HG03280 (cell line): ENCODE measurements around the gene ZNF747.
"Not testable (repeated sequence)": the region's sequence is repeated elsewhere in the genome, so short reads cannot be mapped to it uniquely, and the experiment has no call there.

Experiments
- ATAC-seq: cut with Tn5 transposase; IDR thresholded peaks from one replicate; pipeline ENCODE4 v1.9.1; 2021; ENCODE audit warnings: mild to moderate bottlenecking, moderate library complexity; ENCODE audit not compliant: unreplicated experiment

The ZNF747 gene

DNA sequence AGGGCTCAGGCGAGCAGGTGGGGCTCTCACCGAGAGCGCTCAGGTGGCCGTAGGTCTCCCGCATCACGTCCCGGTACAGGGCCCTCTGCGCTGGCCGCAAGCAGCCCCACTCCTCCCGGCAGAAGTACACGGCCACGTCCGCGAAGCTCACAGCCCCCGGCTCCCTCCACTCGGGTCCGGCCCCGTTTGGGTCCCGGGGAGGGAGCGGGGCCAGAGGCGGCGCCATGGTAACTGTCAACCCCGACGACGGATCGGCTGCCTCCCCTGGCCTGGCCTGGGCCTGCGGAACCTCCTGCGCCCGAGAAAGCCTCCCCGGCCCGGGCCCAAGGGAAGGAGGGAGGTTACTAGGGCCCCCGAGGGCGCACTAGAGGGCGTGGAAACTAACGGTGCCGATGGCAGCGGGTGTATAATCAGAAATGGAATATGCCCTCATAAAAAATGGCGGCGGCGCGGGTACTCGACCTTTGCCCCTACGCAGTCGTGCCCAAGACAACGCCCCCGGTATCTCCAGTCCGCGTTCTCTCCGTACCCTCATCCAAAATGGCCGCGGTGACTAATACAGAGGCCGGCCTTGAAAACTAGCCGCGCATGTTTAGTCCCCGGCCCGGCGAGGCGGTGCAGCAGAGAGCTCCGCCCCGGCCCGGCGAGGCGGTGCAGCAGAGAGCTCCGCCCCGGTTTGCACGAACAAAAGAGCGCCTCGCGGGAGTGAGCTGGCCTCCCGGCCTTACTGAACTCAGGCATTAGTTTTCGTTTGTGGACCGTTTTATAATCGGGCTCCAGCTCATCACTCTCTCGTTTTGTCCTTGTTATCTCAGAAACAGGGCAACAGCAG is 23.5 kb upstream of the ZNF747 start, which contains the start of gene ZNF764:
TSS of gene ZNF764 (minus strand) at position 418 of the 832 bp plus-strand sequence. CDS start at position 226, 192 bp downstream.
- peak; percentile 89 for ATAC-seq

DNA sequence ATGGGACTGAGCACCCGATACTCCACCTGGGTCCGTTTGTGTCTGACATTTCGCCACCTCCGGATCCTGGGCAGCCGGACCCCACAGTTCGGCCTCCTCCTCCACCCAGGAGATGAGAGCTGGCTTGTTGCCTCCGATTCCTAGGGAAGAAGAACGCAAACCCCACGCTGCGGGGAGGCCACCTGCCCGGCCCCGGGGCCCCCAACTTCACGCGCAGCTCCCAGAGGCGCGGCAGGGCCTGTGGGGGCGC is 23.0 kb upstream of the ZNF747 start:
- no peak for ATAC-seq

DNA sequence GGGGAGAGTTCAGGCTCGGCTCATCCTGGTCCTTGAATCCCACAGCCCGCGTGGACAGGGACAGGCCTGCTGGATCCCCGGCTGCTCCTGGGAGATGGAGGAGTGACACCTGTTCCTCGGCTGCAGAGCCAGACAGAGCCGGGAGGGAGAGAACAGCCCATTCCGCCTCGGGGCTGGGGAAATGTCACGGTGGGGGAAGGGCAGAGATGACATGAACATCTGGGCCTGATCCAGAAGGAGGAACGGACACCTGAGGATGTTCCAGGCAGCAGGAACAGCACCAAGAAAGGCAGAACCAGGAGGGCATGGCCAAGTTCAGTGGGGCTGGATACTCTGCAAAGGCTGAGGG is 21.4 kb upstream of the ZNF747 start:
- no peak for ATAC-seq

DNA sequence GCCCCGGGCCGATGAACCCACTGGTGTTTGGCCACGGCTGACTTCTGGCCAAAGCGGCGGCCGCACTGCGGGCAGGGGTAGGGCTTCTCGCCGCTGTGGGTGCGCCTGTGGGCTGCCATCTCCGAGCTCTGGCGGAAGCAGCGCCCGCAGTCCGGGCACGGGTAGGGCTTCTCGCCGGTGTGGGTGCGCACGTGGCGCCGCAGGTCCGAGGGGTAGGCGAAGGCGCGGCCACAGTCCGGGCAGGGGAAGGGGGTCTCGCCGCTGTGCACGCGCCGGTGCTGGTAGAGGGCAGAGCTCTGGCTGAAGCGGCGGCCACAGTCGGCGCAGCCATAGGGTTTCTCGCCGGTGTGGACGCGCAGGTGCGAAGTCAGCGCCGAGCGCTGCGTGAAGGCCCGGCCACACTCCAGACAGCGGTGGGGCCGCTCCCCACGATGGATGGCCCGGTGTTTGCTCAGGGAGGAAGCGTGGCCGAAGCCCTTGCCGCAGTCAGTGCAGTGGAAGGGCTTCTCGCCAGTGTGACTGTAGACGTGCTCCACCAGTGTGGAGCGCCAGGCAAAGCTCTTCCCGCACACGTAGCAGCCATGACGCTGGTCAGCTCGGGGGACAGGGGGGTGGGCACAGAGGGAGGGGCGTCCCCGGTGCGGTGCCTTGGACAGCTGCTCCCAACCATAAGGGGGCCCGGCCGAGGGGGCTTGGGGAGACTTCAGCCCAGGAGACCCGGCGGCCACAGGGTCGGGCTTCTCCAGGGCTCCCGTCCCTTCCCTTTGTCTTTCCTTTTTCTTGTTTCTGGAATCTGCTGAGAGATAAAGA is 20.9 kb upstream of the ZNF747 start:
- ATAC-seq = no peak

DNA sequence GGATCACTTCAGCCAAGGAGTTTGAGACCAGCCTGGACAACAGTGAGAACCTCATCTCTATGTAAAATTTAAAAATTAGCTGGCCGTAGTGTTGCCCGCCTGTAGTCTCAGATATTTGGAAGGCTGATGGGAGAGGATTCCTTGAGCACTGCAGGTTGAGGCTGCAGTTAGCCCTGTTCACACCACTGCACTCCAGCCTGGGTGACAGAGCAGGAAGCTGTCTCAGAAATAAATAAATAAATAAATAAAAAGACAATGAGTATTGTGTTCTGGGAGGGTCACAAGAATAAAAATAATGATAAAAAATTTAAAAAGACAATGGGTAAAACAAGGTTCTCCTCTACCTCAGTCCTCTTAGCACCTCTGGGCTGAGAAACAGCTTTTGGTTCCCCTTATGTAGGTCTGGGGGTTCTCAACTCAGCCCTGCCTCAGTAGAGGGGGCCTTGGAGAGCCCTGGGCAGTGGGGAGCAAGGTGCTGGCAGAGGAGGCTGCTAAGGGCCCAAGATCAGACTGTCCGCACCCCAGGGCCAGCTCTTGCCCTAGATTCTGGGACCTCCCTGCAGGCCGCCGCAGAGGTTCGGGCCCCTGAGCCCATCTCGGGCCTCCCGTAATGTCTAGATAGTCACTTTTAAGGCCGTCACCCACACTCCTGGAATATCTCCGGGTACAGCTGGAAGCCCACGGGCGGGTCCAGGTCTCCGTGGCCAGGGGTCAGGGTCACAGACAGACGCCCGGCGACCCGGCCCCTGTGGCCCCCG is 20.1 kb upstream of the ZNF747 start:
- ATAC-seq = no peak

DNA sequence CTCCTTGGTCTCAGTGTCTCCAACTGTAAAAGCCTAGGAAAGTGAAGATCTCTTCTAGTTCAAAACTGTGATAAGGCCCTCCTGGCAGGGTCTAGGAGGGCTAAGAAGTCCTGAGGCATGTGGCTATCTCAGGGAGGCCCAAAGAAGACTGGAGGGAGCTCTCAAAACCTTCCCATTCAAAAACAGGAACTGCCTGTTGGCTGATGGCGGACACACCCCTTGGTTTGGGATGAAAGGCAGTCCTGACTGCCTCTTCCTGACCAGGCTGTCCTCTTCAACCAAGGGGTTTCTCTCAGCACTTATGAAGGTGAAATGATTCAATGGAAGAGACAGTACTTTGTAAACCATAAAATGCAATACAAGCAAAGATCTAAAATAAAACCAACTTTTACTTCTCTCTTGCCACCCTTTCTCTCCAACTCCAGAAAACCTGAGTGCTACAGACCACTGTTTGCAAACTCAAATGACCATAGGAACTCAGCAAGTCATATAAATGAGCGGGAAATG is 18.8 kb upstream of the ZNF747 start:
- no peak for ATAC-seq

DNA sequence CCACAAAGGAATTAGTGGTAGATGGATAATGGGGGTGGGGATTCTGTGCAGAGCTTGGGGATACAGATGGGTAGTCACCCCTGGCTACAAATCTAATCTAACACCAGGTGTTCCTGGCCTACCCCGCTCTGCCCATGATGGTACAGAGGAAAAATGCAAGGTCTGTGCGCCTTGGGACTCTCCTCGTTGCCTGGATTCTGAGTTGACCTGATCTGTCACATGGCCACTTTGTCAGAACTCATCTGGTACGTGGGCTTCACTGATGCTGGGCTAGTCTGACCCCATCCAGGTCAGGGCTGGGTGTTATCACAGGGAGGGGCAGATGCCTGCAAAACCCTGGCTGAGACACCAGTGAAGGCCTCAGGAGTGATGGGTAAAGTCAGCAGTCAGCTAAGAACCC is 18.3 kb upstream of the ZNF747 start:
- no peak for ATAC-seq

DNA sequence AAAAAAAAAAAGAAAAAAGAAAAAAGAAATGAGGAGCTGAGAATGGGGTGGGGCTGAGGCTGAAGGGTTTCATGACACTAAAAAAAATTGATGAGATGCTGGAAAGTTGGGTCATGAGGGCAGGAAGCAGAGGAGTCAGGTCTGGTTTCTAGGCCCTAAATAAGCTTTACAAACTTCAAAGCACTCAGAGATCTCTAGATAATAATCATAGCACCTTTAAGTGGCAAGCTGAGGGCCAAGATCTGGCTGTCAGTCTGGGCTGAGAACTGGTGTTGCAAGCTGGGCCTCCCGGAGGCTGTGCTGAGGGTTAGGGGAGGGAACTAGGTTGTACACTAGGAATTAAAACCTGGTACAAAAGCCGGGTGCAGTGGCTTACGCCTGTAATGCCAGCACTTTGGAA is 17.1 kb upstream of the ZNF747 start:
- ATAC-seq = no peak

DNA sequence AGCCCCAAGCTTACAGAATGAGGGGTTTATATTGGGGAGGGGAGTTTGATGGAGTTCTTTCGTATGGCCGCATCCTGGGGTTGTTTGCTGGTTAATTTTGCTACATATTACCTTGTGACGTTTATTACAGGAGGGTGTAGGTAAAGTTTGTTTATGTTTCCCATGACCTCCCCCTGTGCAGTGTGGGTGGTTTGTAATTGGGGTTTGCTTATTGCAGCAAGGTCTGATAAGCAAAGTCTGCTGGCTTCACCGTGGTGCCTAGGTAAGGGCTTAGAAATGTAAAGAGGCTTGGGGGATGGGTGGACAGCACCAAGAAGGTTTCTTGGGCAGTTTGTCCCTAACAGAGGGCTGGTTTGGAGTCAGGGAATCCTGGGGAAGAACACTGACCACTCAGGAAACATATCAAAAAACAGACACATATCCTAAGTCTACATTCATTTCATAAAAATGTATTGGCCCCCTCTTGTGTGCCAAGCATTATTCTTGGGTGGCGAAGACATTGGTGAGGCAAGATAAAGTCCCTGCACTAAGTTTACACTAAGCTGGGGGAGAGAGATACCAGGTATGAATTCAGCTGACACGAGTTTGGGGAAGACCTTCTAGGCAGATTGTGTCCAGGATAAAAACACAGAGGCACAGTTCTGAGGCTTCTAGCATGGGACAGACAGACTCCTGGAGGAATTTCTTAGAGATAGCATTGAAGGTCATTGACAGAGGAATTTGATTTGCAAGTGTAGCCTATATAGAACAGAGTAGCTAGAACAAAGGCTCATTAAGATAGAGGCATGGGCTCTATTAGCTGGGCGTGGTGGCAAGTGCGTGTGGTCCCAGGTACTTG is 14.0 kb upstream of the ZNF747 start:
- no peak for ATAC-seq

DNA sequence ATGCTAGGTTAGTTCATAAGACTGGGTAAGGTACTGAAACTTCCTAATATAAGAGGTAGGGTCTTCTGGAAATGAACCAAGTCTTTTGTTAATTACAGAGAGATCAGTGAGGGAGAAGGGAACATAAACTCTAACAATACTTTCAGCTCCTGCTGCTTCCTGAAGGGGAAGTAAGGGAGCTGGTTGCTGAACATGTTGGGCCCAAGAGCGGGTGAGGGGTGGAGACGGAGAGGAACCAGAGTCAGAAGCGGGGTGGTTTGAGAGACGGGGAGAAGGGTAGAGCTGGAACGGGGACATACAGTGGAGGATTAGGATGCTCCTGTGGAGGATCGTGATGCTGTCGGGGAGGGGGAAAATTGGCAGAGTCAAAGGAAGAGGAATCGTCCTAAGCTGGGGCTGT is 11.5 kb upstream of the ZNF747 start:
- ATAC-seq = no peak

DNA sequence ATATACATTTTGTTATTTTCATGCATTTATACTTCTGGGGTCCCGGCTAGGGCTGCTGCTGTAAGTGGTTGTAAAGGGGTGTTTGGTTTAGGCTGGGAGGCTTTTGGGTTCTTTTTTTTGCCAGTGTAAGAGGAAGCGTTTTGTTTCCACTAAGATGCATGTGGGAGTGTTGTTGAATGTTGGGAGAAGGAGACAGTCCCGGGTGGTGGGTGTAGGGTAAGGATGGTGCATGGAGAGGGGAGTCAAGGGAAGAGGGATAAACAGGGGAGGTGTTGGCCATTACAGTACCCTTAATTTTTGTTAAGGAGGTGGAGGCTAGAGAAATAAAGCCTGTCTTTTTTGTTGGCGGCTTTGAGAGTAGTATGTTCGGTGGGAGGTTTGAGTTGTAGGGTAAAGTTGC is 8.4 kb upstream of the ZNF747 start:
- ATAC-seq = no peak

DNA sequence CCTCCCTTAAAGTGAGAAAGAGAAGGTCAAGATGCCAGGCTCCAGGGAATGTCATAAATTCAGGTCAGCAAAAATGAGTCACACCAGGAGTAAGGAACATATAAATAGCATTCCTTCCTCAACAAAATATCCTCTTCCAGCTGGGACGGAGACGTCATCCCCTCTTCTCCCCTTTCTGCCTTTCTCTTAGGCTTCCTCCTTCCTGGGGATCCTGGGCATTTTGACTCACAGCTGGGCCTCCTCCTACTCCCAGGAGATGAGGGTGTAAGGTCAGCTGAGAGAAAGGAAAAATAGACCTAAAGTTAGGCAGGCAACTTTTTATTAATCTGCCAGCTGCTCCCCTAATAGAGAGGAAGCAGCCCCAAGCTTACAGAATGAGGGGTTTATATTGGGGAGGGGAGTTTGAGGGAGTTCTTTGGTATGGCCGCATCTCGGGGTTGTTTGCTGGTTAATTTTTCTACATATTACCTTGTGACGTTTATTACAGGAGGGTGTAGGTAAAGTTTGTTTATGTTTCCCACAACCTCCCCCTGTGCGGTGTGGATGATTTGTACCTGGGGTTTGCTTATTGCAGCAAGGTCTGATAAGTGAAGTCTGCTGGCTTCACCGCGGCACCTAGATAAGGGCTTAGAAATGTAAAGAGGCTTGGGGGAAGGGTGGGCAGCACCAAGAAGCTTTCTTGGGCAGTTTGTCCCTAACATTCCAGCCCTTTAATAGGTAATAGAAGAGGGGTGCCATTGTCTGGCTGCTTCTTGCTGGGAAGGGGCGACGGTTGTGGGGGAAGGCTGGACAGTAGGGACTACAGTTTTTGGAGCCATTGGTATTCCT is 7.1 kb upstream of the ZNF747 start:
- ATAC-seq = no peak

DNA sequence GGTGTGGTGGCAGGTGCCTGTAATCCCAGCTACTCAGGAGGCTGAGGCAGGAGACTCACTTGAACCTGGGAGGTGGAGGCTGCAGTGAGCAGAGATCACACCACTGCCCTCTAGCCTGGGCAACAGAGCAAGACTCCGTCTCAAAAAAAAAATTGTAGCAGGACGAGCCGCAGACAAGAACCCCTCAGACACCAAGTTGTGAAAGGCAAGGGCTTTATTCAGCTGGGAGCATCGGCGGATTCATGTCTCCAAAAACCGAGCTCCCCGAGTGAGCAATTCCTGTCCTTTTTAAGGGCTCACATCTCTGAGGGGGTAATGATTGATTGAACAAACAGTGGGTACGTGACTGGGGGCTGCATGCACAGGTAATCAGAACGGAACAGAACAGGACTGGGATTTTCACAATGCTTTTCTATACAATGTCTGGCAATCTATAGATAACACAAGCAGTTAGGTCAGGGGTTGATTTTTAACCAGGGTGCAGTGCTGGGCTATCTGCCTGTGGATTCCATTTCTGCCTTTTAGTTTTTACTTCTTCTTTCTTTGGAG is 6.3 kb upstream of the ZNF747 start:
- ATAC-seq = not testable (repeated sequence)

DNA sequence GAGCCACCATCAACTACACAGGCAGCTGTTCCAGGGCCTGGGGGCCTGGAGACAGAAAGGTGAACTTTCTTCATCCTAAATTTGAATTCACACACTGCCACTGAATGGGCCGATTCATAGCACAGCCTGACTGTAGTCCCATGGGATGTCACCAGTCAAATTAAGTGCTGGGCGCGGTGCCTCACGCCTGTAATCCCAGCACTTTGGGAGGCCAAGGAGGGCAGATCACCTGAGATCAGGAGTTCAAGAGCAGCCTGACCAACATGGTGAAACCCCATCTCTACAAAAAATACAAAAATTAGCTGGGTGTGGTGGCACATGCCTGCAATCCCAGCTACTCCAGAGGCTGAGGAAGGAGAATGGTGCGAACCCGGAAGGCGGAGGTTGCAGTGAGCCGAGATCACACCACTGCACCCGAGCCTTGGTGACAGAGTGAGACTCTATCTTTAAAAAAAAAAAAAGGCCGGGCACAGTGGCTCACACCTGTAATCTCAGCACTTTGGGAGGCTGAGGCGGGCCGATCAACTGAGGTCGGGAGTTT is 5.4 kb upstream of the ZNF747 start:
- not testable (repeated sequence) for ATAC-seq

DNA sequence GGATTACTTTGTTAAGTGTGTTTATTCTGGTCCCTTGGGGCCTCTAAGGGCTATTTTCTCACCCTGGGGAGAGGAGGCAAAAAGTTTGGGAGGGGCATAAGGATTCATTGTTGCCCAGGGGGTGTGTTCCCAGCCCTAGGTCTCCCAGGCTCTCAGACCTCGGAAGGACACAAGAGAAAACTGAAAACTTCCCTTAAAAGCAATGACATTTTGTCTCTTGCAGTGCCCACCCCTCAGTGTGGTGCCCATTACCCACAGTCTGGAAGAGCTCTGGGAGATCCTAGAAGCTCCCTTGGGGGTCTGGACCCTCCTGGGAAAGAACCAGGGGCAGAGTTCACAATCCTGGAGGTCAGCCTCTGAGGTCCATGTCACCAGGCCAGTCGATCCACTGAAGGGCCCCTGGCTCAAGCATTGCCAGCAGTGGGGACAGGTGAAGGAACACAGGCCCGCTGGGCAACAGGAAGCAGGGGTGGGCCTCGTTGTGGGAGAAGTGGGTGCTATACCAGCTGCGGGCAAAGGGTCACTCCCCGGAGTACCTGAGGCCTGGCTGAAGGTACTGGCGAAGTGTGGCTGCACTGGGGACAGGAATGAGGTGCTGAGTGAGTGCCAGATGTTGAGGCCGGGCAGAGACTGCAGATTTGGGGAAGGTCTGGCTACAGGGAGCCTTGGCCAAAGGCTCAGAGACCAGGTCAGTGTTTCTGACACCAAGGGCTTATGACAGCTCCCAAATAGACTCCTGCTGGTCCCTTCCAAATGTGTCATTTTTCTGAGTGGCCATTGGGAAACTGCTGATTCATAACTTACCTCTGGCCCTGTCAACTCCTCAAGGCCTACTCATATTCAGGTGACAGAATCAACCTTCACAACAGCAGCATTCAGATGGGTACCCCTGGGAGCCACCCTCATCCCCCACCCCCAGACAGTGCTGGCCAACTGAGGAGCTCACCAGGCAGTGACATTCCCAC is 4.6 kb upstream of the ZNF747 start:
- no peak for ATAC-seq

DNA sequence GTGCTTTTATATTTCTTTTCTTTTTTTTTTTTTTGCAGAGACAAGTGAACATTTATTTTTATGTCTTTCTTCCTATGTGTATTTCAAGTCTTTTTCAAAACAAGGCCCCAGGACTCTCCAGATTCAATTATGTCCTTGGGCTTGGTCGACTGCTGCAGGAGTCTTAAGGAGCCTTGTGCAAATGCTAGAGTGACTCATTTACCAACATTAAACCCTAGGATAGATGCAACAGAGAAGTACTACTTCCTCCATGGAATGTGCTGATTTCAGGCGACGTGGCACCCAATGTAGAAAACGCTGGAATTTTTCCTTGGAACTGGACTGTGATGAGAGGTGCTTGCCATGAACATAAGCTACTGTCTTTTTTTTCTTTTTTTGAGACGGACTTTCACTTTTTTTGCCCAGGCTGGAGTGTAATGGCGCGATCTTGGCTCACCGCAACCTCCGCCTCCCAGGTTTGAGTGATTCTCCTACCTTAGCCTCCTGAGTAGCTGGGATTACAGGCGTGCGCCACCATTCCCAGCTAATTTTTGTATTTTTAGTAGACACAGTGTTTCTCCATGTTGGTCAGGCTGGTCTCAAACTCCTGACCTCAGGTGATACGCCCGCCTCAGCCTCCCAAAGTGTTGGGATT is 1.9 kb upstream of the ZNF747 start:
- not testable (repeated sequence) for ATAC-seq

DNA sequence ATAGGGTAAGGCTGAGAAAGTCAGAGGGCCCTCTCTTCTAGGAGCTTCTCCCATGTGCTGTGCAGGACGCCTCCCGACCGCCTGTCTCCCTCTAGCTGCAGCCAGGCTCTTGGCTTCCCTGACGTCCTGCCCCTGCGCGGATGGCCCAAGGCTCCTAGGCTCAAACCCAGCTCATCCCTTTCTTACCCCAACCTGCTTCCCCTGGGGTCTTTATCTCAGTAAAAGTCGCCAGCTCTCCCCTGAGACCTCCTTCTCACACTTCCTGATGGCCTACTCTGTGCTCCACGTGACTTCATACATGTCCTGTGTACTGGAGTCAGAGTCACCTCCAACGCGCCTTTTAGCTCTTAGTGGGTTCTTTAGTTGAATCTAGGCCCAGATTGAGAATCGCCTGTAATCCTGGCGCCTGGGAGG is 1.1 kb upstream of the ZNF747 start:
- peak; percentile 40 for ATAC-seq
